ENCODE measurements around the gene DHX36. TPM values are rescaled to one million over a fixed set of nuclear protein-coding genes. Genes with fewer than 3 reads are reported as not detected.

Gene DHX36
- total RNA-seq, 3 donors from 2014 or later, result 43.9 to 55.9 (median 51.1) TPM

DNA sequence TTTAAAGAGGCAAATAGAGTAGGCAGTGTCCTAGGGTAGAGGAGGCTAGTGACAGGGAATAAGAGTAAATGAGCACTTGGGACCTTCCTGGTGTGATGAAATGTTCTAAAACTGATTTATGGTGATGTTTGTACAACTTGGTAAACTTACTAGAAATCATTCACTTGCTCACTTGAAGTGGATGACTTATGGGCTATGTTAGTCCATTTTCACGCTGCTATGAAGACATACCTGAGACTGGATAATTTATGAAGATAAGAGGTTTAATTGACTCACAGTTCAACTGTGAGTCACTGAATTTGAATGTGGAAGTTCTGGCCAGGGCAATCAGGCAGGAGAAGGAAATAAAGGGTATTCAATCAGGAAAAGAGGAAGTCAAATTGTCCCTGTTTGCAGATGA, 31.7 kb upstream of the DHX36 start:
- DNase-seq (no peak), ATAC-seq (peak; percentile 62)
- no peak for TF ChIP-seq CTCF (IDR thresholded peaks at IDR 0.05)
- Histone ChIP-seq H3K9me3 (no peaks in the 10 kb centered on the region), H3K4me1 (ENCODE audit: low read depth) (no peaks in the 10 kb centered on the region), H3K4me3 (no peak overlapping the region), H3K36me3 (ENCODE audit: low read depth) (no peaks in the 10 kb centered on the region)
- intact Hi-C loops (cut with DNase I, micrococcal nuclease), result no loop called here

DNA sequence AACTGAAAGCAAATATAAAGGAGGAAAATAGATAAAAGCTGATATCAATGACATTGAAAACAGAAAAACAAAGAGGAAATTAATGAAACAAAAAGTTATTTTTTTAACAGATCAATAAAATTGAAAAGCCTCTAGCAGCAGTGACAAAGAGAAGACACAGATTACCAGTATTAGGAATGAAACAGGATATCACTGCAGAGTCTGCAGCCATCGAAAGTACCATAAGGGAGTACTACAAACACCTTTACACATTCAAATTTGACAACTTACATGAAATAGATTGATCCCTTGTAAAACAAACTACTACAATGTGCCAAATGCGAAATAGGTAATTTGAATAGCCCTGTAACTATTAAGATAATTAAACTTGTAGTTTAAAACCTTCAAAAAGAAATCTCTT, 24.9 kb upstream of the DHX36 start:
- H3K4me3 ChIP-seq, result no peak overlapping the region
- DNase-seq (no peak), ATAC-seq (no peak)
- H3K4me1 ChIP-seq (ENCODE audit: low read depth), result no peaks in the 10 kb centered on the region
- intact Hi-C loops (cut with DNase I, micrococcal nuclease), result no loop called here
- TF ChIP-seq CTCF (IDR thresholded peaks at IDR 0.05), result no peak
- H3K36me3 ChIP-seq (ENCODE audit: low read depth), result no peaks in the 10 kb centered on the region
- H3K9me3 ChIP-seq, result no peaks in the 10 kb centered on the region

DNA sequence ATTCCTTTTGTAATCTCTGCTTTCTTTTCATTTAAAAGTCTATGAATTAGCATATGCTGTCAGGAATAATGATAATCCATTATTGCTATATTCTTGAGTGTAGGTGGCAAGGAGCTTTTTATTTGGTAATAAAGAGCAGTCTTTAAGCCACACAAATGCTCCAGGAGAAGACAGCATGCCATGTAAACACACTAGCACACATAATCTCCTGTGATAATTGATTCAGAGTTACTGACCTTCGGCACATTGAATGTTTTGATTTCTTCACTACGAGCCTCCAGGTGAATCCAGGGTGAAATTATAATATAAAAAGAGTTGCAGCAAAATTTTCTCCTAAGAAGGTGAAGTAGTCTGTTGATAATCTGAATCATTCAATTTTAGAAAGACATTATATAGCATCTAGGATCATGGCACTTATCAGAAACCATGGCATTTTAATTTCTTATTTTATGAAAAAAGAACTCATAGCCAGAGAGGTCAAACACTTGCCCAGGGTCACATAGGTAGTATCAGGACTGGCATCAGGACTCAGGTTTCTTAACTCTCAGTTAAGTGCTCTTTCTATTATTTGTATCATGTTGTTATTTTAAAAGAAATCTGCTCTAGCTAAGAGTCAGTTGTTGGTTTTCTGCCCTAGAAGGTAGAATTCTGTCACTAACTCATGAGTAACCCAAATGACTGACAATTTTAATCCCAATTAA, 21.3 kb upstream of the DHX36 start:
- Histone ChIP-seq H3K4me3 (no peak overlapping the region), H3K36me3 (ENCODE audit: low read depth) (no peaks in the 10 kb centered on the region), H3K9me3 (no peaks in the 10 kb centered on the region), H3K4me1 (ENCODE audit: low read depth) (no peaks in the 10 kb centered on the region)
- intact Hi-C loops (cut with DNase I, micrococcal nuclease), result no loop called here
- DNase-seq (no peak), ATAC-seq (no peak)
- no peak for TF ChIP-seq CTCF (IDR thresholded peaks at IDR 0.05)

GRCh38 chr3:154338570-154338969, 14.3 kb upstream of the DHX36 start:
- ATAC-seq (no peak), DNase-seq (no peak)
- Histone ChIP-seq H3K4me1 (ENCODE audit: low read depth) (no peaks in the 10 kb centered on the region), H3K4me3 (no peak overlapping the region), H3K36me3 (ENCODE audit: low read depth) (no peaks in the 10 kb centered on the region), H3K9me3 (no peaks in the 10 kb centered on the region)
- intact Hi-C loops (cut with DNase I, micrococcal nuclease), result no loop called here
- no peak for TF ChIP-seq CTCF (IDR thresholded peaks at IDR 0.05)

DNA sequence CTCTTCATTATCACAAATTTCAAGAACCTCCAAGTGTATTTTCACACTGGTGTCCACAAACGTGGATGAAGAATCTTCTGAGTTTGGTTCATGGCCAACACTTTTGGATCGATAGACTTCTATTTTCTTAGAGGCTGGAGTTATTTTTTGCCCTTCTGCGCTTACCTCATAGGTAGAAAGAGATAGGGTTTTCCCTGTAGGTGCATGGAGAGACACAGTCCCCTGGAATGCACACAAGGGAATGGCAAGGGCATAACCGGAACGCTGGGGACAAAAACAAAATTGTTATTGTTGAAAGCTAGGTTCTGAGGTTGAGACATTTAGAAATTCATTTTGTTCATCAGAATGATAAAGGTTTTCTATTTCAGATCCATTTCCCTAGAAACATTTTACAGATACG, 13.7 kb upstream of the DHX36 start:
- Histone ChIP-seq H3K4me3 (no peak overlapping the region), H3K36me3 (ENCODE audit: low read depth) (no peaks in the 10 kb centered on the region), H3K9me3 (no peaks in the 10 kb centered on the region), H3K4me1 (ENCODE audit: low read depth) (no peaks in the 10 kb centered on the region)
- no peak for ATAC-seq
- intact Hi-C loops (cut with DNase I, micrococcal nuclease), result no loop called here
- DNase-seq, result no peak
- TF ChIP-seq CTCF (IDR thresholded peaks at IDR 0.05), result no peak

DNA sequence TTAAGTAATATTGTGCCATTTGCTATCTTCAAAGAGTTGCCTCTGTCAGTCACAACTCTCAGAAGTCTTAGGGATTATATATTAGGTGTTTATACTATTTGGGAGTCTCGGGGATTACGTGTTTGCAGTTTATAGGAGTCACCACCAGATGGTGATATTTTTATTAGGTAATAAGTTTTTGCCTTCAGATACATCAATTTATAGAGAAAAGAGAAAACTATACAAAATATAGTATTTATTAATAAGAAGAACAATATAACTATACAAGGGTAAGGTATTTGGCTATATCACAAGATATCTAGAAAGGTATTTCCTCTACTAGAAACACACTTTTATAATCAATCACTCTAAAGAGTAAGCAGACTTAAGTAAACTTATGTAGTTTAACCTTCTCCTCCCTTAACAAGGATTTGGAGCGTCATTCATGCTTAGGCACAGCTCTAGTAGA, 10.7 kb upstream of the DHX36 start:
- no peak for TF ChIP-seq CTCF (IDR thresholded peaks at IDR 0.05)
- Histone ChIP-seq H3K4me3 (no peak overlapping the region), H3K9me3 (no peaks in the 10 kb centered on the region), H3K4me1 (ENCODE audit: low read depth) (no peaks in the 10 kb centered on the region), H3K36me3 (ENCODE audit: low read depth) (no peaks in the 10 kb centered on the region)
- ATAC-seq (no peak), DNase-seq (peak in 1 of 3 donors; percentile 6)
- intact Hi-C loops (cut with DNase I, micrococcal nuclease), result no loop called here
